NOMO-1 (cell line): ENCODE measurements around the gene C1orf52.

Experiments used
- DNase-seq, 2 experiments: peaks; one replicate each; lab custom pipeline; 2025; ENCODE audit not compliant: unreplicated experiment in 2 of 2; lab: John Stamatoyannopoulos, UW

C1orf52 gene

GRCh38 chr1:85201340-85202091, 57.9 kb downstream of the C1orf52 start:
- DNase-seq: peak in 1 of 2 experiments; percentile 20

- peak; percentile 31 to 77 for DNase-seq
Measured at GRCh38 chr1:85200463-85201339, 58.8 kb downstream of the C1orf52 start, which contains the start of gene SYDE2. Gene SYDE2, minus strand, starts transcription at chr1:85201016. Its CDS starts 20 bp downstream, at chr1:85200996.
